NCI-H524 (cell line): ENCODE measurements around the gene RAB3A.
"Not testable (repeated sequence)": the region's sequence is repeated elsewhere in the genome, so short reads cannot be mapped to it uniquely, and the experiment has no call there.

Experiments used
- DNase-seq, 2 experiments: peaks; one replicate each; lab custom pipeline; 2025; lab: John Stamatoyannopoulos, UW

The RAB3A gene

GRCh38 chr19:18168673-18169381, 35.0 kb downstream of the RAB3A start:
- no peak for DNase-seq

DNA sequence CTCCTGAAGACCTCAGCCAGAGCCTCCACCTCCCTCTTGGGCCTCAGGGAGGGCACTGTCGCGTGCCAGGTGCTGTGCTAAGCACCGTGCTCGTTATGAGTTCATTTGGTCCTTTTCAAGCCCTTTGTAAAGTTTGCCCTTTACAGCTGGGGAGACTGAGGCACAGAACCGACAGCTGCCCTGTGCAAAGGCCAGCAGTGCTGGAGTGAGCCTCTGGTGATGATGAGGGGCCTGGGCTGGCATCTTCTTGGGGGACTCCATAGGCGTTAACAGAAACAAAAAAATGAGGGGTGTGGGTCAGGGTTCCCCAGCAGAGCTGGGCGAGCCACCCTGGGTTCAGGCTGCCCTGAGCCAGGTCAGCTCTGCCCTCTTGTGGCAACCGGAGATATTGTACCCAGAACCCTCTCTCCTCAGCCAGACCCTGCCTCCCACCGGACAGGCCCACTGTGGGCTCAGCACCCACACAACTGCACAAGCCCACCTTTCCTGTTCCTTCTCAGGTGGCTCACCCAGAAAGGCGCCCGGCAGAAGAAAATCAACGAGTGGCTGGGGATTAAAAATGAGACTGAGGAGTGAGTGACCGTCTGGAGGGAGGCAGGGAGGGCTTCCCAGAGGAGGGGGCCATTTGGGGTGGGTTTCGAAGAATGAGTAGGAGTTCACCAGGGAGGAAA, 35.7 kb downstream of the RAB3A start:
- peak; percentile 24 to 56 for DNase-seq

- no peak for DNase-seq
Measured at GRCh38 chr19:18167011-18167410, 36.8 kb downstream of the RAB3A start.

GRCh38 chr19:18165794-18166544, 37.9 kb downstream of the RAB3A start:
- DNase-seq: no peak

GRCh38 chr19:18164072-18164471, 39.8 kb downstream of the RAB3A start:
- no peak for DNase-seq

- no peak for DNase-seq
Measured at GRCh38 chr19:18161636-18162002, 42.2 kb downstream of the RAB3A start.

DNA sequence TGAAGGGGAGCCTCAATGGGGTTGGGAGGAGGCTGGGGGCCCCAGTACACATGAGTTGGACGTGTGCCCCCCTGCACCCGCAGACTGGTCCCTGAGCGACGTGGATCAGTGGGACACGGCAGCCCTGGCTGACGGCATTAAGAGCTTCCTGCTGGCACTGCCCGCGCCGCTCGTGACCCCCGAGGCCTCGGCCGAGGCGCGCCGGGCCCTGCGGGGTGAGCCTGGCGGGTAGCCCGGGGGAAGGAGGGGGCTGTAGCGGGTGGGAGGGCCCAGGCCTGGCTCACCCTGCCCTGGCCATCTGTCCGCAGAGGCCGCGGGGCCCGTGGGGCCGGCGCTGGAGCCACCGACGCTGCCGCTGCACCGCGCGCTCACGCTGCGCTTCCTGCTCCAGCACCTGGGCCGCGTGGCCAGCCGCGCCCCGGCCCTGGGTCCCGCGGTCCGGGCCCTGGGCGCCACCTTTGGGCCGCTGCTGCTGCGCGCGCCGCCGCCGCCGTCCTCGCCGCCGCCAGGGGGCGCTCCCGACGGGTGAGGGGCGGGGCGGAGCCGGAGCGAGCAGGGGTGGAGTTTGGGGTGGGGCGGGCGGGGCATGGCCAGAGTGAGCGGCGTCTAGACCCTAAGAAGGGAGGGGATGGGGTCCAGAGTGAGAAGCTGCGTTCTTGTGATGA, 42.7 kb downstream of the RAB3A start:
- peak; percentile 52 to 72 for DNase-seq

- DNase-seq: no peak
Measured at GRCh38 chr19:18160493-18160970, 43.3 kb downstream of the RAB3A start.

- no peak for DNase-seq
Measured at GRCh38 chr19:18159810-18160209, 44.0 kb downstream of the RAB3A start.

- DNase-seq: not testable (repeated sequence)
Measured at GRCh38 chr19:18159059-18159616, 44.7 kb downstream of the RAB3A start.

DNA sequence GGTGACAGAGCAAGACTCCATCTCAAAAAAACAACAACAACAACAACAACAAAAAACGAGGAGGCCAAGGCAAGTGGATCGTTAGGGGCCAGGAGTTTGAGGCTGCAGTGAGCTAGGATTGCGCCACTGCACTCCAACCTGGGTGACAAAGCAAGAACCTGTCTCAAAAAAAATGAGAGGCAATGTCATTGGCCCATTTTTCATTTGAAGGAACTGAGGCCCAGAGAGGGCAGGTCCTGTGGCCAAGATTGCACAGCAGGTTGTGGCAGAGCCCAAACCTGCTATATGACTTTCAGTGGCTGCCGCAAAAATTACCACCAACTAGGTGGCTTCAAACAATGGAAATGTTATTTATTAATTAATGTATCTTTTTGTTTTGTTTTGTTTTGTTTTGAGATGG, 45.4 kb downstream of the RAB3A start:
- DNase-seq: no peak

GRCh38 chr19:18157465-18158063, 46.3 kb downstream of the RAB3A start:
- DNase-seq: peak; percentile 84 to 95

DNA sequence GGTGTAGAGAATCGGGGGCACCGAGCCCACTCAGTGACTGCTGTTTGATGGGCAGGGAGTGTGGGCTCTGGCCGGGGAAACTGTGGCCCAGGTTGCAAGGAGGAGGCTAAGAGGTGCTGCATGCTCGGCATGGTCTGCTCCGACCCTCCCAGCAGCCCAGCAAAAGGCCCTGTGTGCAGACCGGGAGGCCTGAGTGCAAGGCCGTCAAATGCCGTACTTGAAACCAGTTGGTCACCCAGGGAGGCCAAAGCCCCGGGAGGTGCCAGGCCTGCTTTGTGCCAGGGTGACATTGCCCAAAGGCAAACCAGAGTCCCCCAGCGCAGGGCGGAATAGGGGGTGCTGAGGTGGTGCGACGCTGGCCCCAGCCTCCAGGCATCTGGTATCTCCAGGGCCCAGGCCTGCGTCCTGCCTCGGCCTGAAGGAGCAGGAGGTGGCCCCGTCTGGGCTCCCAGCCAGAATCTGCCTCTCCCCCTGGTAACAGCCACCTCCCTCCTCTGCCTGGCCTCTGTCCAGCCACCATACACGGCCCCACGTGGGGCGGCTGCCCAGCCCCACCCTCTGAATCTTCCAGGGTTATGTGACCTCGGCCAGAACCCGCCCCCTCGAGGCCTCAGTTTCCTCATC, 46.9 kb downstream of the RAB3A start:
- peak; percentile 95 to 97 for DNase-seq

DNA sequence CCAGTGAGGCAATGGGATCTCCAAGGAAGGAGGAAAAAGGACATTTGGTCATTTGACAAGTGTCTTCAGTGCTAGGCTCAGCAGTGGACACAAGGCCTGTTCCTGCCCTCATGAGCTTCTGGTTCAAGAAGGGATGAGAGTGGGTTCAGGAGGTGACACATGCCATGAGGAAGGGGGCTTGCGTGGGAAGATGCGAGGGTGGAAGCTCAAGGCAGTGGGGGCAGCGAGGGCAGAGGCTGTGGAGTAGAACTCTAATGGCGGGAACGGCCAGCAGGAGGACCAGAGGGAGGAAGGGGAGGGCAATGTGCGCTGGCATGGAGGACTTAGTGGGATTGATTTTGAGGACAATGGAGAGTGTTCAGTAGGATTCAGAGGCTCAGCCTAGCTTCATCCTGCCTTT, 47.6 kb downstream of the RAB3A start:
- no peak for DNase-seq

DNA sequence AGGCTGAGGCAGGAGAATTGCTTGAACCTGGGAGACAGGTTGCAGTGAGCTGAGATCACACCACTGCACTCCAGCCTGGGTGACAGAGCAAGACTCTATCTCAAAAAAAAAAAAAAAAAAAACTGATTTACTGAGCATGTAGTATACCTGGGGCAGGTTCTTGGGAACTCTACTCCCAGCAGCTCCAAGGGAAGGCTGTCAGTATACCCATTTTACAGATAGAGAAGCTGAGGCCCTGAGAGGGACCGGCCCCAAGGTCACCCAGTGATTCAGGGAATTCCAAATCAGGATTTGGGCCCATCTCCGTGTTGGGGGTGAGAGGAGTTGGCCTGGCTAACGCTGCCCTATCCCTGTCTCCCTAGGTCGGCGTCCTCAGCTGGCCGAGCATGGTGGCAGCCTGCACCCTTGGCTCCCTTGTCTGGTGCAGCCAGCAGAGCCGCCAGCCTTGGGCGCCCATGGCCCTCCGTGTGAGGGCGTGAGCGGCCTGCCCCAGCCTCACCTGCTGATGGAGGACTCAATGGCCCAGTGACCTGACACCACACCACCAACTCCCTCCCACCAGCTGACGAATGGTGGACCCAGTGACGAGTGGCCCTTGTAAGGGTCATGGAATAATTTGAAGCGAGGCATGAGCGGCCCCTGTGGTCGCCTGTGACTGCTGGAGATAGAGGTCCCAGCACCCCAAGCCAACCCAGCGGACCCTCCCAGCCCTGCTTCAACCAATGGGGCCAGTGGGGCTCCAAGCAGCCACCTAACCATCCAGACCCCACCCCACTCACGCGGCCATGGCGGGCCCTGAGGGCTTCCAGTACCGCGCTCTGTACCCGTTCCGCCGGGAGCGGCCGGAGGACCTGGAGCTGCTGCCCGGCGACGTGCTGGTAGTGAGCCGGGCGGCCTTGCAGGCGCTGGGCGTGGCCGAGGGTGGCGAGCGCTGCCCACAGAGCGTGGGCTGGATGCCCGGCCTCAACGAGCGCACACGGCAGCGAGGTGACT, 48.5 kb downstream of the RAB3A start:
- no peak for DNase-seq

- no peak for DNase-seq
Measured at GRCh38 chr19:18153556-18154134, 50.2 kb downstream of the RAB3A start.

- peak; percentile 99 to 100 for DNase-seq
Measured at GRCh38 chr19:18152817-18153555, 50.9 kb downstream of the RAB3A start, which contains the start of gene PIK3R2. TSS of gene PIK3R2 (plus strand) at chr19:18153163. CDS start at chr19:18155880, 2,717 bp downstream.

- peak; percentile 99 to 100 for DNase-seq
Measured at GRCh38 chr19:18152442-18152816, 51.4 kb downstream of the RAB3A start.
